Right atrium auricular region (tissue), 2 donors: ENCODE data around the gene SLC25A22. TPM values are rescaled to one million over a fixed set of nuclear protein-coding genes. Genes with fewer than 3 reads are reported as not detected.

Experiments
- DNase-seq: peaks from one replicate; pipeline ENCODE4 v3.0.0-alpha.2; 2019; ENCODE audit warnings: low spot score
- H3K27ac ChIP-seq, 2 donors: fragments of 200-600 bp; sonication (generic); 1 replicate in 1 of 2; 2 replicates in 1 of 2; pipeline ENCODE4 v1.5.1; 2016 to 2019
- H3K27me3 ChIP-seq, 2 donors: fragments of 200-600 bp; sonication (generic); one replicate each; pipeline versions ENCODE4 v1.5.1 to v1.6.0; 2017 to 2019
- H3K36me3 ChIP-seq: fragments of 200-600 bp; sonication (generic); one replicate; pipeline ENCODE4 v1.5.1; 2016
- H3K4me1 ChIP-seq, 2 donors: fragments of 200-600 bp; sonication (generic); one replicate each; pipeline versions ENCODE4 v1.5.1 to v1.6.0; 2017 to 2019
- H3K4me3 ChIP-seq, 2 donors: fragments of 200-600 bp; sonication (generic); 1 replicate in 1 of 2; 2 replicates in 1 of 2; pipeline ENCODE4 v1.5.1; 2017 to 2019; ENCODE audit warnings: mild to moderate bottlenecking in 1 of 2, moderate library complexity in 1 of 2
- H3K9me3 ChIP-seq, 2 donors: fragments of 200-600 bp; sonication (generic); one replicate each; pipeline ENCODE4 v1.5.1; 2019
- total RNA-seq, 2 donors: library from RNA; depleted of rRNA; stranded (reverse); fragments of >200 nt; gene quantifications; one replicate each; pipeline ENCODE4 v1.1.0, GENCODE V29; 2016
- TF ChIP-seq, protein P1 (sequence below), 2 donors: fragments of 200-600 bp; sonication (generic); IDR thresholded peaks; one replicate each; pipeline ENCODE4 v1.5.1; 2019; ENCODE audit warnings: antibody characterized with exemption in 2 of 2

Gene SLC25A22
- total RNA-seq, 2 donors from 2014 or later = 2.7 to 5.6 TPM

DNA sequence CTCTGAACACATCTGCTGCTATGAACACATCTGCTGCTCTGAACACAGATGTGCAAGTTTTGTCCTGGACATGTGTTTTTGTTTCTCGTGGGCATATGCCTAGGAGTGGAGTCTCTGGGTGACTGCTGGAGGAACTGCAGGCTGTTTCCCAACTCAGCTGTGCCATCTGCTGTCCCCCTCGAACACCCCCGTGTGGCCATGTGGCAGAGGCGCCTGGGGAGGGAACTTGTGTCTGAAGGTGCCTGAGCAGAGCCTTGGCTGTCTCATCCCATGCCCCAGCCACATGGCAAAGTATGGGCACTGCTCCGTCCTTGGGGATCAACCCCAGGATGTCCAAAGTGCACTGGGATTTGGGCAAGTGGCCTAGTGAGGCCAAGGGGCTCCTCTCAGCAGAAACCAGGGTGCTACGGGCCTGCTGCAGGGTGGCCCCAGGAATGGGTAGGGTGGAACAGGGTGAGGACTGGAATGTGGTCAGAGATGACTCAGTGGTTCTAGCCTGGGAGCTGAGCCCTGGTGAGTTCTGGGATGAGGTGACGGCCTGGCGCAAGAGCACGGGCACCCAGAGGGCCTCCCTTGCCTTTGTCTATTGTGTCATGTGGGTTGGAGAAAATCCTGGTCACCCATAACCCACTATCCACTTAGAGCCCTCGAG is 35.5 kb downstream of the SLC25A22 start:
- Histone ChIP-seq H3K27ac (no peak overlapping the region), H3K27me3 (no peaks in the 10 kb centered on the region), H3K4me3 (no peak overlapping the region), H3K36me3 (peaks cover 72% of the 10 kb centered on the region), H3K4me1 (no peaks in the 10 kb centered on the region), H3K9me3 (no peaks in the 10 kb centered on the region)
- TF ChIP-seq, protein P1, sequence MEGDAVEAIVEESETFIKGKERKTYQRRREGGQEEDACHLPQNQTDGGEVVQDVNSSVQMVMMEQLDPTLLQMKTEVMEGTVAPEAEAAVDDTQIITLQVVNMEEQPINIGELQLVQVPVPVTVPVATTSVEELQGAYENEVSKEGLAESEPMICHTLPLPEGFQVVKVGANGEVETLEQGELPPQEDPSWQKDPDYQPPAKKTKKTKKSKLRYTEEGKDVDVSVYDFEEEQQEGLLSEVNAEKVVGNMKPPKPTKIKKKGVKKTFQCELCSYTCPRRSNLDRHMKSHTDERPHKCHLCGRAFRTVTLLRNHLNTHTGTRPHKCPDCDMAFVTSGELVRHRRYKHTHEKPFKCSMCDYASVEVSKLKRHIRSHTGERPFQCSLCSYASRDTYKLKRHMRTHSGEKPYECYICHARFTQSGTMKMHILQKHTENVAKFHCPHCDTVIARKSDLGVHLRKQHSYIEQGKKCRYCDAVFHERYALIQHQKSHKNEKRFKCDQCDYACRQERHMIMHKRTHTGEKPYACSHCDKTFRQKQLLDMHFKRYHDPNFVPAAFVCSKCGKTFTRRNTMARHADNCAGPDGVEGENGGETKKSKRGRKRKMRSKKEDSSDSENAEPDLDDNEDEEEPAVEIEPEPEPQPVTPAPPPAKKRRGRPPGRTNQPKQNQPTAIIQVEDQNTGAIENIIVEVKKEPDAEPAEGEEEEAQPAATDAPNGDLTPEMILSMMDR (IDR thresholded peaks at IDR 0.05) = no peak
- DNase-seq = no peak

DNA sequence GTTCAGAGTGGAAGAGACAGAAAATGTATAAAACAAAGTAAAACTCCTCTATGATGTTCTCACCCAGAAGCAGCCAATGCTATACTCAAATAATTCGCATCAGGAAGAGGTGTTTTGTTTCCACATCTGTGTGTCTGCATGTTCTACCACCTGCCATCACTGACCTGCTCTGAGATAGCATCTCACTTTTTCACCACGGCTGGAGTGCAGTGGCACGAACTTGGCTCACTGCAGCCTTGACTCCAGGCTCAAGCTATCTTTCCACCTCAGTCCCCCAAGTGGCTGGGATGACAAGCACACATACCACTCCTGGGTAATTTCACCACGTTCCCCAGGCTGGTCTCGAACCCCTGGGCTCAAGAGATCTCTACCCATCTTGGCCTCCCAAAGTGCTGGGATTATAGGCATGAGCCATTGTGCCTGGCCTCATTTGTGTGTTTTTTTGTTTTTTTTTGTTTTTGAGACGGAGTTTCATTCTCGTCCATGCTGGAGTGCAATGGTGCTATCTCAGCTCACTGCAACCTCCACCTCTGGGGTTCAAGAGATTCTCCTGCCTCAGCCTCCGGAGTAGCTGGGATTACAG is 36.5 kb downstream of the SLC25A22 start:
- Histone ChIP-seq H3K4me3 (no peak overlapping the region), H3K36me3 (peaks cover 77% of the 10 kb centered on the region), H3K4me1 (no peaks in the 10 kb centered on the region), H3K27me3 (no peaks in the 10 kb centered on the region), H3K9me3 (no peaks in the 10 kb centered on the region), H3K27ac (no peak overlapping the region)
- TF ChIP-seq, protein P1 (IDR thresholded peaks at IDR 0.05) = no peak
- DNase-seq = no peak

DNA sequence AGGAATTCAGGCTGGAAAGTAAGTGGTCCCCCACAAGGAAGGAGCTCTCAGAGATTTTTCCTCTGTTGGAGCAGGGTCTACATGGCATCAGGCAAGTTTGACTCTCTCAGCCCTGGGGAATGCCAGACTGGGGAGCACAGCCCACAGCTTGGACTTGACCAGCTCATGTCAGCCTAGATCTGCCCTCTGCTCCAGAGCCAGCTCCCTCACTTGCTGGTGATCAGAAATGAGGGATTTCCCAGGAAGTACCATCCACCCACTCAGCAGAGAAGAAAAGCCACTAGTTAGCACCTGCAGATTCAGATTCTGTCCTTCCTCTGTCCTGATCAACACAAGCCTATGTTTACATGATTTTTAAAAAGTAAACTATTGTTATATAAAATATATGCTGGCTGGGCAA is 37.8 kb downstream of the SLC25A22 start:
- no peaks in the 10 kb centered on the region for H3K27me3 ChIP-seq
- no peaks in the 10 kb centered on the region for H3K4me1 ChIP-seq
- TF ChIP-seq, protein P1 (IDR thresholded peaks at IDR 0.05) = no peak
- H3K4me3 ChIP-seq = no peak overlapping the region
- H3K9me3 ChIP-seq = no peaks in the 10 kb centered on the region
- H3K36me3 ChIP-seq = peaks cover 74% of the 10 kb centered on the region
- no peak for DNase-seq
- H3K27ac ChIP-seq = no peak overlapping the region

DNA sequence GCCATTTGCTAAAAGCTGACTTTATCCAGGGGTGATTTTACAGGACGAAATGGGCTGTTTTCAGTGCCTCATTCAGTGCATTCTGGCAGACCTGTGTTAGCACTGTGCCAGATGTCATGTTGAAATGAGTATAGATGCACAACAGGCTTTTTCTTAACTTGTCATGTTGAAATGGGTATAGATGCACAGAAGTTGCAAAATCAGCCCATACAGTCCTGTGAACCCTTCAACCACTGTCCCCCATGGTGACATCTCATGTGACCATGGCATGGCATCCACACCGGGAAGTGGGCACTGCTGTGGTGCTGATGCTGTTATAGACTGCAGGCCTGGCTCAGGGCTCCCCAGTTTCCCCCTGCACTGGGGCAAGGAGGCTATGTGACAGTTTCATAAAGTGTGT is 48.4 kb downstream of the SLC25A22 start:
- H3K27me3 ChIP-seq = no peaks in the 10 kb centered on the region
- no peak overlapping the region for H3K27ac ChIP-seq
- H3K9me3 ChIP-seq = no peaks in the 10 kb centered on the region
- no peak for DNase-seq
- TF ChIP-seq, protein P1 (IDR thresholded peaks at IDR 0.05) = no peak
- H3K4me3 ChIP-seq = no peak overlapping the region
- peaks cover 0 to 32% of the 10 kb centered on the region in 2 donors for H3K4me1 ChIP-seq
- H3K36me3 ChIP-seq = no peaks in the 10 kb centered on the region

DNA sequence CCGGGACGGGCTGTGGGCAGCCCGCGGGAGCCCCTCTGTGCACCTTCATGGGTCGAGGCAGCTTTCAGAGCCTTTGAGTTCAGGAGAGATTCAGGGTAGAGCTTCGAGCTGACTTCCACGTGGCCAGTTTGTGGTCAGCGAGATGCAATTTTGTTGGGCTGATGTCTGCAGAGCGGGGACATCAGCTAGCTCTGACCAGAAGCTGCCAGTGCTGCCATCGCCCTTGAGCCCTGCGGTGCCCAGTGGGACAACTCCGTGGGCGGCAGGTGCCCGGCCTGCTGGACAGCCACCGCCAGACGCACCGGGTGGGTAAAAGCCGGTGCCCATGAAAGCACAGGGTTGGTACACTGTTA is 50.1 kb downstream of the SLC25A22 start:
- H3K4me1 ChIP-seq = peaks cover 0 to 32% of the 10 kb centered on the region in 2 donors
- no peaks in the 10 kb centered on the region for H3K27me3 ChIP-seq
- H3K27ac ChIP-seq = peak overlapping the region; percentile 86 to 90
- peak overlapping the region; percentile 67 to 97 for H3K4me3 ChIP-seq
- H3K9me3 ChIP-seq = no peaks in the 10 kb centered on the region
- TF ChIP-seq, protein P1 (IDR thresholded peaks at IDR 0.05) = no peak
- DNase-seq = no peak
- H3K36me3 ChIP-seq = no peaks in the 10 kb centered on the region
